DMS153 treated with DMSO at 0.1 percent for 48 hours (cell line): ENCODE results near the gene TNPO3.
"Not testable (repeated sequence)": the region's sequence is repeated elsewhere in the genome, so short reads cannot be mapped to it uniquely, and the experiment has no call there.

Experiments
- DNase-seq: peaks from one replicate; lab custom pipeline; 2025; ENCODE audit not compliant: unreplicated experiment; lab: John Stamatoyannopoulos, UW

Gene TNPO3

DNA sequence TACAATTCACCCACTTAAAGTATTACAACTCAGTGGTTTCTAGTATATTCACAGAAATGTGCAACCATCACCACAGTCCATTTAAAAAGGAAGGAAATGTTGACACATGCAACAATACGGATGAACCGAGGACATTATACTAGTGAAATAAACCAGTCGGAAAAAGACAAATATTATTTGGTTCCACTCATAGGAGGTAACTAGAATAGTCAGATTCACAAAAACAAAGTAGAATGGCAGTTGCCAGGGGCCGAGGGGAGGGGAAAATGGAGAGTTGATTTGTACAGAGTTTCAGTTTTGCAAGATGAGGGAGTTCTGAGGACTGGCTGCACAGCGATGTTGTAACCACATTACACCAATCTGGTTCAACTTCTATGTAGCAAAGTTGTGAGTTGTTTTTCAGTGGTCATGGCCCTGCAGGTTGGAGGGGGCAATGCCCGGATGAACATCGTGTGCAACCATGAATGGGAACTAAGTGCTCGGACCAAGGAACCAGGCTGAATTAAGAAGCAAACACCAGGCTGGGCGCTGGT, 17.6 kb upstream of the TNPO3 start:
- no peak for DNase-seq

DNA sequence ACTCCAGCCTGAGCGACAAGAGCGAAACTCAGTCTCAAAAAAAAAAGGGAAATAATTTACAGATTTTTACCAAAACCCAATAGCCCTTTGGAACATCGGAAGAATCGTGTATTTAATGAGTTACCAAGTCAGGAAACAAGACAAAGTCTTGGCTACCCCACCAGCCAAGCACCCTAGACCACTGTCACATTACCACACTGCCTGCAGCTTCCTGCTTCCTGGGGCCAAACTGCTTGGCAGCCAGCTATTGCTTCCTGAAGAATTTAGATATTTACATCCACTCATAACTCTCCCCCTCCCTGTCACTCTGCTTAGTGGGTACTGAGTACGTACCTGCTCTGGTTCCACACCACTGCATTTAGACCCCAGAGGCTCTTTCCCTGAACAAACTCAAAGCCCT, 14.1 kb upstream of the TNPO3 start:
- DNase-seq: no peak

DNA sequence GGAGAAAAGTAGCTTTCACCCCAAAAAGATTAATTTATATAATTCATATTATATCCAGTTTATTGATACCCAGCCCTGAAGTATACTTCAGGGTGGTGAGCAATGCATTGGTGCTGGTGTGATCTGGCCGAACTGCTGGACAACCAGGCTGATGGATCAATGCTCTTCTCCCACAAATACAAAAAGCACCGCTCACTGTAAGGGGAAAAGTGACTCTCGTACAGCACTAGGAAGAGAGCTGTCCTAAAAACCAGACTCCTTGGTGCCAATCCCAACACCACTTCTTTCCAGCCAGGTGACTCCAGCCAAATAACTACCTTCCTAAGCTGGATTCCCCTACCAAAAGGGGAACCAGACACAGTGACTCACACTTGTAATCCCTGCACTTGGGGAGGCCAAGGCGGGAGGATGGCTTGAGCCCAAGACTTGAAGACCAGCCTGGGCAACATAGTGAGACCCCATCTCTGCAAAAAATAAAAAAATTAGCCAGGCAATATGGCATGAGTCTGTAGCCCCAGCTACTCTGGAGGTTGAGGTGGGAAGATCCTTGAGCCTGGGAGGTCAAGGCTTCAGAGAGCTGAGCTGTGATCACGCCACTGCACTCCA, 13.1 kb upstream of the TNPO3 start:
- no peak for DNase-seq

DNA sequence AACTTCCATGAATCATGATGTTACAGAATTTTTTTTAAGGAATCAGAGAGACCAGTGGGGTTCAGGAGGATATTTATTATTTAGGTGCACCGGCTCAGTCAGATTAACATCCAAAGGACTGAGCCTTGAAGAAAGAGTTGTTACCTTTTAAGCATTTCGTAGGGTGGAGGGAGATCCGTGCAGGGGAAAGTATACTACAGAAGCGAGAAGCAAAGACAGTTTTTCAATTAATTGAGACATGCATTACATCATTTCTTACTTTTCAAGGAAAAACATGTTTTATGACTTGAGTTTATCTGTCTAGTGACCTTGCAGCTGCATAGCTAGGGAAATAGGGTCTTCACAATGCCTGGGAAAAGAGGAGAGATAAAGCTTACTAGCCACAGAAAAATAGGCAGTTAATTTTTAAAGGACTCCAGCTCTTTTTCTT, 12.2 kb upstream of the TNPO3 start:
- not testable (repeated sequence) for DNase-seq

DNA sequence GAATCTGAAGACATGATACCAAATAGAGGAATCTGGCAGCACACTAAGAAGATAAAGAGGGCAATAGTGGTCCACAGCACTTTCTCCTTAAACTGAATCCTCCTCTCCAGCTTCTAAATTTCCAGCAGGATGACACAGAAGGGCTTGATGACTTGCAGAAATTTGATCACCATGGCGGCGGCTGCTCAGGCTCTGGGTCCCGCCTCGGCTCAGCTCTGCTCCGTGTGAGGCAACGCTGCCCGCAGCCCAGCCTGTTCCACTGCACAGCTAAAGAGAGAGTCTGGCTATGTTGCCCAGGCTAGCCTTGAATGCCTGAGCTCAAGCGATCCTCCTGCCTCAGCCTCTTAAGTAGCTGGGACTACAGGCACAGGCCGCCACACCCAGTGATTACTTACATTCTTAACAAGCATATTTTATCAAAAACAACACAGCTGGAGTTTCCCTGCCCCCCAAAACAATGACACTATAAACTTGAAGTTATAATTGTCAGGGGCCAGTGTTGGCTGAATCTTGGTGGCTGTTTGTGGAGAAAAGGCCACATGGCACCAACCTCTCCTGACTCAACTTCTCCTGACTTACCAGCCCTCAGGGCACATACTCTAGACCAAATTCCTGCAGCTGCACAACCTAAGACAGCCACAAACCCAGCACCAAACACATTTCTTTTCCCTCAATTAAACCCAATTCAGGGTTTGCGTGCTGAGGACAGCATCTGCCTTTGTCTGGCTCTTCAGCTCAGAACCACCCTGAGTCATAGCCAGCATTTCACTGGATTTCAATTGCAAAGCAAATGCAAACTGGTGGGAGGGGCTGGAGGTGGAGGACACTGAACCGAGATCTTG, 11.6 kb upstream of the TNPO3 start:
- DNase-seq: no peak

DNA sequence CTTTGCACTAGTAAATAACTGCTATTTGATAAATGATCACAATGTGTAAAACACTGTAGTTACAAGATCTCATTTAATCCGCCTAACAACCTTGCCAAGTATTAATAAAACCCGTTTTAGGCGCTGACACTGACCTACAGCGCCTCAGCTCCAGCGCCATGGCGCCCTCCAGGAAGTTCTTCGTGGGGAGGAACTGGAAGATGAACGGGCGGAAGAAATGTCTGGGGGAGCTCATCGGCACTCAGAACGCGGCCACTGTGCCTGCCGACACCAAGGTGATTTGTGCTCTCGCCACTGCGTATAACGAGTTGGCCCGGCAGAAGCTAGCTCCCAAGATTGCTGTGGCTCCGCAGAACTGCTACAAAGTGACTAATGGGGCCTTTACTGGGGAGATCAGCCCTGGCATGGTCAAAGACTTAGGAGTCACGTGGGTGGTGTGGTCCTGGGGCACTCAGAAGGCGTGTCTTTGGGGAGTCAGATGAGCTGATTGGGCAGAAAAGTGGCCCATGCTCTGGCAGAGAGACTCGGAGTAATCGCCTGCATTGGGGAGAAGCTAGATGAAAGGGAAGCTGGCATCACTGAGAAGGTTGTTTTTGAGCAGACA, 1.1 kb upstream of the TNPO3 start:
- no peak for DNase-seq

DNA sequence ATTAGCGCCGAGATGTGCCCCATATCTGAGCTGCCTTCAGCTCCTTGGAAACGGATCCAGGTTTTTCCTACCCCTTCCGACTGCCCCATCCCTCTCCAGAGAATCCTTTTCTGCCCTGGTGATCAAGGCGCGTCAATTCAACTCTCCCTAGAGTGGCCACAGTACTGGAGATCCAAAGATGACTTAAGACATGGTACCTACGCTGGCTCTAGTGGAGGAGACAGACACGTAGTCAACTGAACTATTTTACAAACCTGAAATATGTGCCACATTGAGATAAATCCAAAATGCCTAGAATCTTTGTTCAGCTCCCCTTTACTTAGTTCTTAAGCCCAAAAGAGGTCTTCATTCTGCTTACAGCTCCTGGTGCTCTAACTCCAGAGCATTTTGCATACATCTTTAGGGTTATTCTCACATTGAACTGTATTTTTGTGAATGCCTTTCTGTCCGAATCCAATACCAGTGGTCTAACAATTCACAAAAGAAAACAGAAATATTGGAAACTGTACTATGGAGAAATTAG, 444 bp upstream of the TNPO3 start:
- no peak for DNase-seq

DNA sequence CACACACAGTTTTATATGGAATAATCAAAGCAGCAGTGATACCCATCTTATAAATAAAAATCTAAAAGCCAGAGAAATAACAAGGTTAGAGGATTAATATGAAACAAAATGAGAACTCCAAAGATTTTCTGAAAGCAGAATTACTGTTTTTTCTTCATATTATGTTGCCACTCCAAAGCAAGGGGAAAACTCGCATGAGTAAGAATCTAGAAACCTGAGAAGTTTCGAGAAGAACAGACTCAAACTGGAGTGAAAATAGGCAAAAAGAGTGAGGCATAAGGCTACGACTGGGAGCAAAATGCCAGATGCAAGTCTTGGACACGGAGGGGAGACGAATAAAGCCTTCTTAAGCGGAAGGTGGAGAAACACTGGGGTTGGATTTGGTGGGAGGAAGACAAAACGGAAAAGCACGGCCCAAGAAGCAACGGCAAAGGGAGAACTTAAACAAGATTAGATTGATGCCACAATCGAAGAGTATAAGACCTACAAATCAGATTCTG, 923 bp downstream of the TNPO3 start:
- peak; percentile 6 for DNase-seq

DNA sequence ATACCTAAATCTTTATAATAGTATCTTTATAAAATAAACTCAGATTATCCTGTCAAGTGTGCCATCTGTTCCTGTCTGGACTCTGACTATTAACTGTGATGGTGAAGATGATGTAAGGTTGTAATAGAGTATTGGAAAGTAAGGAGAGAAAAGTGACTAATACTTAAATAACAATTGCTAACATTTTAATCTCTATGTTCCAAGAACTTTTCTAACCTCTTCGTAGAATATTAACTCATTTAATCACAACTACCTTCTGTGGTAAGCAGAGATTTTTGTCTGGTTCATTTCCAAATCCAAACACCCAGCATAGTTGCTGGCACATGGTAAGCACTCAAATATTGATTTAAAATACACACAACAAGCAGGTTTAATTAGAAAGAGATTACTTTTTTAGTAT, 2.5 kb downstream of the TNPO3 start:
- DNase-seq: no peak

DNA sequence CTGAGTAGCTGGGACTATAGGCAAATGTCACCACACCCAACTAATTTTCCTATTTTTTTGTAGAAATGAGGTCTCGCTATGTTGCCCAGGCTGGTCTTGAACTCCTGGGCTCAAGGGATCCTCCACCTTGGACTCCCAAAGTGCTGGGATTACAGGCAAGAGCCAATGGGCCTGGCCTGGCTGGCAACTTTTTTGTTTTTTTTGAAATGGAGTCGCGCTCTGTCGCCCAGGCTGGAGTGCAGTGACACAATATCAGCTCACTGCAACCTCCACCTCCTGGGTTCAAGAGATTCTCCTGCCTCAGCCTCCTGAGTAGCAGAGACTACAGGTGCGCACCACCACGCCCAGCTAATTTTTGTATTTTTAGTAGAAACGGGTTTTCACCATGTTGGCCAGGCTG, 3.5 kb downstream of the TNPO3 start:
- DNase-seq: not testable (repeated sequence)

DNA sequence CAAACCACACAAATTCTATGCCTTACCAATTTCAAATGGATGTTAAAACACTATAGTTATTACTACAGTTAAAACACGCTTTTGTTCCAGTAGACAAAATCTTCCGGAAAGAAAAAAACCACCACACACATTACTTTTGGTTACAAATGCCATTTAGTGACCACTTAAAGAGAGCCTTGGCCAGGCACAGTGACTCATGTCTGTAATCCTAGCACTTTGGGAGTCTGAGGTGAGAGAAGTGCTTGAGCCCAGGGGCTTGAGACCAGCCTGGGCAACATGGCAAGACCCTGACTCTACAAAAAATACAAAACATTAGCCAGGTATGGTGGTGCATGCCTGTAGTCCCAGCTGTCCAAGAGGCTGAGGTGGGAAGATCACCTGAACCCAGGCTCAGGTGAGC, 7.2 kb downstream of the TNPO3 start:
- DNase-seq: no peak

DNA sequence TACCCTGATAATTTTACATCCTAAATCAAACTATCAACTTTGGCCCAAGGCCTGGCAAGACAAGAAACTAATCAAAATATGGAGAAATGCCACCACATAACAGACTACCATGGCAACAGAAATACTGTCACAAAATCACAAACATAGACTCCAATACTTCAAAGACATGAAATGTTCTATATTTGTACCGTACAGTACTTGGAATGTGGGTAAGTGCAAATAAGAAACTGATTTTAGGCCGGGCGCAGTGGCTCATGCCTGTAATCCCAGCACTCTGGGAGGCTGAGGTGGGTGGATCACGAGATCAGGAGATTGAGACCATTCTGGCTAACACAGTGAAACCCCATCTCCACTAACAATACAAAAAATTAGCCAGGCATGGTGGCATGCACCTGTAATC, 9.2 kb downstream of the TNPO3 start:
- DNase-seq: no peak

DNA sequence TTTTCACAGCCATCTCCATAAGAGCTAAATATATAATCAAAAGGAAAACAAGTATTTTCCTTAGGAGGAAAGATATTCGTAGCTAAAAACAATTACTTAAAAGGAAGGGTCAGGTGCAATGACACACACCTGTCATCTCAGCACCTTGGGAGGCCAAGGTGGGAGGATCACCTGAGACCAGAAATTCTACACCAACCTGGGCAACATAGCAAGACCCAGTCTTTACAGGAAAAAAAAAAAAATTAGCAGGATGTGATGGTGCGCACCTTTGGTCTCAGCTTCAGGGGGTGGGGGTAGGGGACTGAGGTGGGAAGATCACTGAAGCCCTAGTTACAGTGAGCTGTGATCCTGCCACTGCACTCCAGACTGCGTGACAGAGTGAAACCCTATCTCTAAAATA, 11.9 kb downstream of the TNPO3 start:
- no peak for DNase-seq

DNA sequence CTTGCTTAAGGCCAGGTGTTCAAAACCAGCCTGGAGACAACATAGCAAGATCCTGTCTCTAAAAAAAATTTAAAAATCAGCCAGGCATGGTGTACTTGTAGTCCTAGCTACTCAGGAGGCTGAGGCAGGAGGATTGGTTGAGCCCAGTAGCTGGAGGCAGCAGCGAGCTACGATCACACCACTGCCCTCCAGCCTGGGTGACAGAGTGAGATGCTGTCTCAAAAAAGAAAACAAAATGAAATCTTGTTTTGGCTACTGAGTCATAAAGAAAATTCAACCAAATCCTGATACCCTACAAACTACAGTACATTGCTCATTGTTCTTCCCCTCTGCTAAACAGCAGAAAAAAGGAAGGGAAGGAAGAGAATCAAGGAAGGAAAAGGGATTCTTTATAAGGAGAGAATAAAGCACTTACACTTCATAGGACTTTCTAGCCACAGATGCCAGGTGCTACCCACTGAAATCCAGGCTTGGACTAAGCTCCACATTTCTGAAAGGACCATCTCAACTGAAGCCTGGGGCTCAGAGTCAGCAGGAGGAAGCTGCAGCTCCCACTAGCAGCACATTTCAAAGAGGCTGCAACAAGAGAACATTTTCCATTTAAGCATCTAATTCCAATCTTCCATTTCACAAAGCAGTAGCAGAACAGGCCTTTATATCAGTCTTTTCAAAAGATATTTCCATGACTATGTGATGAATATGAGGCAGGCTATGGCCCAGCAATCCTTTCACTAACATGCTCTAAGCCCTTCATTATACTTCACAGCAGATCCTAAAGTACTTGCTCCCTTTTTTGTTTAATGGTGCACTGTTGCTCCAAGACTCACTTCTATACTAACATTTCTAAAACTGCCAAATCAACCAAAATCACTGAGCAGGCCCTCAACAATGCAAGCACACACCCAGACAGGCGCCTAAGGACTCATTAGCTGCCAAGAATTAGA, 13.5 kb downstream of the TNPO3 start:
- DNase-seq: no peak

DNA sequence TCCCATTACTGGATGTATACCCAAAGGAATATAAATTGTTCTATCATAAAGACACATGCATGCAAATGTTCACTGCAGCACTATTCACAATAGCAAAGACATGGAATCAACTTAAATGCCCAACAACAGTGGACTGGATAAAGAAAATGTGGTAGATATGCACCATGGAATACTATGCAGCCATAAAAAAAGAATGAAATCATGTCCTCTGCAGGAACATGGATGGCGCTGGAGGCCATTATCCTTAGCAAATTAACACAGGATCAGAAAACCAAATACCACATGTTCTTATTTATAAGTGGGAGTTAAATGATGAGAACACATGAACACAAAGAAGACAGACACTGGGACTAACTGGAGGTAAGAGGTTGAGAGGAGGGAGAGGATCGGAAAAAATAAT, 16.4 kb downstream of the TNPO3 start:
- not testable (repeated sequence) for DNase-seq

DNA sequence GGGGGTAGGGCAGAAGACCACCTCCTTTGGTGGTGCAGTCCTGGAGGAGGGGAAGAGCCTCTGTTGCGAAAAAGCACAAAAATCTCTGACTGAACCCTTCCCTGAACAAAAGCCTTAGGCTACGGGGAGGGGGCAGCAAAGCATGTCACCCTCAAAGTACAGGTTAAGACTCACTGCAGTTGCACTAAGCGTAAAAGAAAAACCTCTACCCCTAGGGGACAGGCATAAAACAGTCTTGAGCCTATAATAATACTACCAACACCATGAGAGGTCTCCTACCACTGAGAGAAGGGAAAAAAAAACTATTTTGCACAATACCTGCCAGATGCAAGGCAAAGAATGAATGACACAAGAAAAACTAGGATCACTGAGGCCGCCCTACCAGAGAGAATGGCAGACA, 17.3 kb downstream of the TNPO3 start:
- no peak for DNase-seq

DNA sequence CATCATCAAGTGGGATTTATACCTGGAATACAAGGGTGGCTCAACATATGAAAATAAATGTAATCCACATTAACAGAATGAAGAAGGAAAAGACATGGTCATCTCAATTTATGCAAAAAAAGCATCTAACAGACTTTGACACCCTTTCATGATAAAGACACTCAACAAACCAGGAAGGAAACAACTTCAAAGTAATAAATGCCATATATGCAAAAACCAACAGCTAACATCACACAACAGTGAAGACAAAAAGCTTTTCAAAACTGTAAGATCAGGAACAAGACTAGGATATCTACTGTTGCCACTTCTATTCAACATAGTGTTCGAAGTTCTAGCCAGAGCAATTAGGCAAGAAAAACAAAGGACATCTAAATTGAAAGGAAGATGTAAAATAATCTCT, 22.9 kb downstream of the TNPO3 start:
- DNase-seq: no peak

DNA sequence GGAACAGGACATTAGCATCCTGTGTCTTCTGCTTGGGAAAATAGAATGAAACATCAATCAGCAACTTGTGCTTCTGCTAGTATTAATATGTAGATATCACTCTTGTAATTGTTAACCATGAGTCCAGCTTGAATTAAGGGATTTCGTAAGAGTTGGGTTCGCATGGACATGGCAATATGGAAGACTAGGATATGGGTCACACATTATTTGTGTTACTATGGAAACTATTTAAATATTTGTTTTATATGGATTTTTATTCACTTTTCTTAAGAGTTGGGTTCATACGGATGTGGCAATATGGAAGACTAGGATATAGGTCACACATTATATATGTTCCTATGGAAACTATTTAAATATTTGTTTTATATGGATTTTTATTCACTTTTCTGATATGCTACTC, 24.5 kb downstream of the TNPO3 start:
- DNase-seq: no peak

DNA sequence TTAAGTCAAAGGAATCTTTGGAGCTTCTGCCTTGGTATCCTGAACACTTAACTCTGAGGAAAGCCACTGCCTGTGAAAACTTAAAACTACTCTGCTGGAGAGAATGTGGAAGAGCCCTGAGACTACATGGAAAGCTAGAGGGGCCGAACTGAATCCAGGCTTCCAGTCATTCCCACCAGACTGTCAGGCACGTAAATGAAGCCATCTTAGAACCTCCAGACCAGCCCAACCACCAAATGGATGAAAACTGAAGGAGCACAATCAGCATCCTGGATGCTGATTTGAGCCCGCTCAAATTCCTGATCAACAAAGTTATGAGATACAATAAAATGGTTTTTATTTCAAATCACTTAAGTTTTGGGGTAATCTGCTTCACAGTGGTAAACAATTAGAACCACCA, 30.8 kb downstream of the TNPO3 start:
- no peak for DNase-seq

DNA sequence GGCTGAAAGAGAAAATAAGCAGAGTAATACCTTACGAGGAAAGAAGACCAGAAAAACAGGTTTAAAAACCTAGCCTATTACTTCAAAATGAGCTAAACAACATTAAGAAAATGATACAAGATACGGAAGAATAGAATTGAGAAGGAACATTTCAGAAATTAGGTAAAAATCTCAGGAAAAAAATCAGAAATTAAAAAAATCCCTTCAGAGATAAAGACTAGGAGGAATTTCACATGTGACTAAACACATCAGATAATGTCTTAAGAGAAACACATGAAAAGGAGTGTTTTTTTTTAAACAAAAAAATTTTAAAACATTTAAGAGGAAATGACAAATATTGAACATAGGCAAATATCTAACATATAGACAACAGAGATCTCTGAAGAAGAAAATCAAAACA, 33.3 kb downstream of the TNPO3 start:
- no peak for DNase-seq
